ENCODE data around the gene GRIN1.

The GRIN1 gene

DNA sequence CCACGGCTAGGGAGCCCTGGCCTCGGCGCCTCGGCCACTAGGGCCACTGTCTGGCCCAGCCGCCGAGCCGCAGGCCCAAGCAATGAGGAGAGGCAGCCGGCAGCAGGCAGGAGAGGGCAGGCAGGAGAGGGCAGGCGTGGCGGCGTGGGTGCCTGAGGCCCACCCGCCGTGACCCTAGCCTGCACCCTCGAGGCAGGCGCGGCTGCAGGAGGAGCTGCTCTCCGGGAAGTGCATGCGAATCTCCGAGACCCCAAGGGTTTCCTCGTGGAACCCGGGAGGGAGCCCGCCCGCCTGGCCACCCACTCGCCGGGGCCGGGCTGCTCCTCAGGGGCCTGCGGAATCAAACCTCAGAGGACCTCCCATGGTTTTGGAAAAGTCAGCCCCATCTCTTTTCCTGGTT lies 9.3 kb downstream of the GRIN1 start:
- no peak for DNase-seq (ENCODE audit: low read depth)

DNA sequence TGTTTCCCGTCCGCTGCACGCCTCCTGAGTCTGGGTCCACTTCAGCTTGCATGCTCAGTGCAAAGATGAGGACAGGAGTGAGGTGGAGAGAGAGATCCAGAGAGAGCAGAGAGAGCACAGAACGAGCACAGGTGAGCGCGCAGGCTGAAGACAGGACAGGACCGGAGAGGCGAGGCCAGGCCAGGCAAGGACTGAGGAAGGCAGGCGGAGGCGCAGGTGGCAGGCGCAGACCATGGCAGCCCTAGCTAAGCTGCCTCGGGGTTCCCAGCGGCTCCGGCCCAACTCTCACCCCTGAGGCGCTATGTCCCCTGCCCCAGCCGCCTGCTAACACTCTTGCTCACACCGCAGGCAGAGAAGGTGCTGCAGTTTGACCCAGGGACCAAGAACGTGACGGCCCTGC lies 9.7 kb downstream of the GRIN1 start:
- no peak for DNase-seq (ENCODE audit: low read depth)

DNA sequence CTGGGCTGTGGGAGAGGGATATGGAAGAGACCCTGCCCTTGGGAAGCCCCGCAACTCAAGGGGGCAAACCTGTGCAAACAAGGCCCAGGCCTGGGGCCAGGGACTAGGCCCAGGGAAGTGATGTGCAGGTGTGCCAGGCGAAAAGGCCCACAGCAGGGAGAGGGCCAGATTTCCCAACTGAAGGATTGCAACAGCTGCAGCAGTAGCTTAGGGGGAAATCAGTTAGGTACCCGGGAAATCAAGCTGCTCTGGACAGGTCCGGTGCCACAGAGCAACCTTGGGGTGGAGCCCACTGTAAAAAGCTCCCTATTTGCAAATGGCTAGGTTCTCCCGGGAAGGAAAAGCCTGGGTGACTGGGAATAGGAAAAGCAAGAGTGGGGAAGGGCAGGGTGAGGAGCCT lies 10.4 kb downstream of the GRIN1 start:
- no peak for DNase-seq (ENCODE audit: low read depth)

DNA sequence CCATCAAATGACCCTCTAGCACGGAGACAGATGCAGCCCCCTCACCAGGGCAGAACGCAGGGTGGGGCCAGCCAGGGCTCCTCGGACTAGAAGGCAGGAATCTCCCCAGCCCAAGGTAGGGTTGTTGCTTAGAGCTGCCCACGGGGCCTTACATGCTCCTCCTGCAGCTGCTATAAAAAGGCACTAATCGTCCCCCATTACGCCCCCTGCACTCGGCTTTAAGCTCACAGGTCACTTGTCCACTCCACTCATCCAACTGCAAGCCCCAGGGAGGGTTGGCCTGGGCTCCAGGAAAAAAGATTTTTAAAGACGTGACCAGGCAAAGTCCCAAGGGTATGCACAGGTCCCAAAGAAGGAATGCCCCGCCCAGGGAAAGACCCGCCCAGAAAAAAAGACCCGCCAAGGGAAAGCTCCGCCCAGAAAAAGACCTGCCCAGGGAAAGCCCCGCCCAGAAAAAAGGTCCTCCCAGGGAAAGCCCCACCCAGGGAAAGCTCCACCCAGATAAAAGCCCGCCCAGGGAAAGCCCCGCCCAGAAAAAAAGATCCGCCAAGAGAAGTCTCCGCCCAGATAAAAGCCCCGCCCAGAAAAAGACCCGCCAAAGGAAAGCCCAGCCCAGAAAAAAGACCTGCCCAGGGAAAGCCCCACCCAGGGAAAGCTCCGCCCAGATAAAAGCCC lies 11.1 kb downstream of the GRIN1 start:
- DNase-seq (ENCODE audit: low read depth) = no peak

DNA sequence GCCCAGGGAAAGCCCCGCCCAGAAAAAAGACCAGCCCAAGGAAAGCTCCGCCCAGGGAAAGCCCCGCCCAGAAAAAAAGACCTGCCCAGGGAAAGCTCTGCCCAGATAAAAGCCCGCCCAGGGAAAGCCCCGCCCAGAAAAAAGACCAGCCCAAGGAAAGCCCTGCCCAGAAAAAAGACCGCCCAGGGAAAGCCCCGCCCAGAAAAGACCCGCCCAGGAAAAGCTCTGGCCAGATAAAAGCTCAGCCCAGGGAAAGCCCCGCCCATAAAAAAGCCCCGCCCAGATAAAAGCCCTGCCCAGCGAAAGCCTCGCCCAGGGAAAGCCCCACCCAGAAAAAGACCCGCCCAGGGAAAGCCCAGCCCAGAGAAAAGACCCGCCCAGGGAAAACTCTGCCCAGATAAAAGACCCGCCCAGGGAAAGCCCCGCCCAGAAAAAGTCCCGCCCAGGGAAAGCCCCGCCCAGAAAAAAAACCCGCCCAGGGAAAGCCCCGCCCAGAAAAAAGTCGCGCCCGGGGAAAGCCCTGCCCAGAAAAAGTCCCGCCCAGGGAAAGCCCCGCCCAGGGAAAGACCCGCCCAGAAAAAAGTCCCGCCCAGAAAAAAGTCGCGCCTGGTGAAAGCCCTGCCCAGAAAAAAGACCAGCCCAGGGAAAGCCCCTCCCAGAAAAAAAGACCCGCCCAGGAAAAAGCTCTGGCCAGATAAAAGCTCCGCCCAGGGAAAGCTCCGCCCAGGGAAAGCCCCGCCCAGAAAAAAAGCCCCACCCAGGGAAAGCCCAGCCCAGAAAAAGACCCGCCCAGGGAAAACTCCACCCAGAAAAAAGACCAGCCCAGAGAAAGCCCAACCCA lies 11.9 kb downstream of the GRIN1 start:
- no peak for DNase-seq (ENCODE audit: low read depth)

DNA sequence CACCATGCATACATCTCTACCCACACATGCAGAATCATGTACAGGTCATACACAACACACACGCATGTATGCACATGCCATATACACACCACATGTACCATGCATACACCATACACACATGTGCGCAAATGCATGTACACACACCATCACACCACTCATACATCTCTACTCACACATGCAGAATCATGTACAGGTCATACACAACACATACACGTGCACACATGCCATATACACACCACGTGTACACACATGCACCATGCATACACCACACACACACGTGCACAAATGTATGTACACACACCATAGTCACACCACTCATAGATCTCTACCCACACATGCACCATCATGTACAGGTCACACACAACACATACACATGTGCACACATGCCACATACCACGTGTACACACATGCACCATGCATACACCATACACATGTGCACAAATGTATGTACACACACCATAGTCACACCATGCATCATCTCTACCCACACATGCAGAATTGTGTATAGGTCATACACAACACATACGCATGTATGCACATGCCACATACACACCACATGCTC lies 14.0 kb downstream of the GRIN1 start:
- no peak for DNase-seq (ENCODE audit: low read depth)

DNA sequence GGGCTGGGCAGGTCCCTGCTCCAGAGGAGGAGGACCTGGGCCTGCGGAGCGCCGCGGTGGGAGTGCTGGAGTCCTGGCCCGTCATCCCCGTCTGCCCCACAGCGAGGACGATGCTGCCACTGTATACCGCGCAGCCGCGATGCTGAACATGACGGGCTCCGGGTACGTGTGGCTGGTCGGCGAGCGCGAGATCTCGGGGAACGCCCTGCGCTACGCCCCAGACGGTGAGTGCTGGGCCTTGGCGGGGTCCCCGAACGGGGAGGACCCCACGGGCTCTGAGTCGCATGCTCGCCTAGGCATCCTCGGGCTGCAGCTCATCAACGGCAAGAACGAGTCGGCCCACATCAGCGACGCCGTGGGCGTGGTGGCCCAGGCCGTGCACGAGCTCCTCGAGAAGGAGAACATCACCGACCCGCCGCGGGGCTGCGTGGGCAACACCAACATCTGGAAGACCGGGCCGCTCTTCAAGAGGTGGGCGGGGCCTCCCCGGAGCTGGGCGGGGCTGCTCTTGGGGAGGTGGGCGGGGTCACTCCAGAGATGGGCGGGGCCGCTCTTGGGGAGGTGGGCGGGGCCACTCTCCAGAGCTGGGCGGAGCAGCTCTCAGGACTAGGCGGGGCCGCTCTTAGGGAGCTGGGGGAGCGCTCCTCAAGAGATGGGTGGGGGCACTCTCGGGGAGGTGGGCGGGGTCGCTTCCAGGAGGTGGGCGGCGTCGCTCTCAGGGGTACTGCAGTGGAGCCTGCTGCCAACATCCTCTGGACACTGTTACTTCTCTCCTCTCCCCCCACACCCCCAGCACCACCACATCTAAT lies 17.8 kb downstream of the GRIN1 start:
- peak; percentile 30 for DNase-seq (ENCODE audit: low read depth)

DNA sequence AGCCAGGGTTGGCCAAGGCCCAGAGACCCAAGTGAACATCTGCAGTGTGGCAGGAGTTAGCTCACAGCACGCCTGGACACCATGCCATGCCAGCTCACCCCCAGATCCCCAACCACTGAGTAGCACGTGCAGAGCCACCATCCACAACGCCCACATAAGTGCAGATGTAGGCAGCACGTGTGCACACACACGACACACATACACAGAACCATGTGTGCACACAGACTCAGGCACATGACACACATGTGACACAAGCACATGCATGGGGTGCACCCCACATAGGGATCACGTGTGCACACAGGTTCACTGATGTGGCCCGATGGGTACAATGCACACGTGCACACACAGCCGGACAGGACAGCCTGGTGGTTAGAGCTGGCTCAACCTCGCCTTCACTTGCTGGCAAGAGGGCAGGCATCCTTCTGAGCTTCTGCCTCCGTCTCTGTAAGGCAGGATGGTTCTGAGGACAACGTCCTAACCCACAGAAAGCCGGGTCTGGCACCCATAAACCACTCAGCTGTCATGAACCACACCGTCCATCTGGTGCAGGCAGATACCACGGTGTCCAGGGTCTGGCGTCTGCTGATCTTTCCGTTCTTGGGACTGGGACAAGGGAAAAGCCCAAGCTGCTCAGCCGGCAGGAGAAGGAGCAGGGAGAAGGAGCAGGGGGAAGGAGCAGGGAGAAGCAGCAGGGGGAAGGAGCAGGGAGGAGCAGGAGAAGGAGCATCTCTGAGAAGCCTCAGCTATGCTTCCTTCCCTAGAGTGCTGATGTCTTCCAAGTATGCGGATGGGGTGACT lies 18.9 kb downstream of the GRIN1 start:
- DNase-seq (ENCODE audit: low read depth) = no peak

DNA sequence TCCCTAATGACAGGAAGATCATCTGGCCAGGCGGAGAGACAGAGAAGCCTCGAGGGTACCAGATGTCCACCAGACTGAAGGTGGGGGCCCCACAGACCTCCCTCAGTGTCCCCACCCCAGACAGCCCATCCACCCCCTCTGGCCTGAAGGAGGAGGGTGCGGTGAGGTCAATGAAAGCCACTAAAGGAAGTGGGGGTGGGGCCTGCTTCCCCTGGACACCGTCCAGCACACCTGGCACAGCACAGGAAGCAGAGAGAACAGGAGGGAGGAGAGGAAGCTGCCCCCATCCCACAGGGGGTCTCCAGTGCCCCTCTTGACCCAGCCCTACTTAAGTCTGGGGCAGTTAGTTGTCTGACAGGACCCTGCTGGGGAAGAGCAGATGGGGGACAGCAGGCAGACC lies 19.7 kb downstream of the GRIN1 start:
- DNase-seq (ENCODE audit: low read depth) = no peak

DNA sequence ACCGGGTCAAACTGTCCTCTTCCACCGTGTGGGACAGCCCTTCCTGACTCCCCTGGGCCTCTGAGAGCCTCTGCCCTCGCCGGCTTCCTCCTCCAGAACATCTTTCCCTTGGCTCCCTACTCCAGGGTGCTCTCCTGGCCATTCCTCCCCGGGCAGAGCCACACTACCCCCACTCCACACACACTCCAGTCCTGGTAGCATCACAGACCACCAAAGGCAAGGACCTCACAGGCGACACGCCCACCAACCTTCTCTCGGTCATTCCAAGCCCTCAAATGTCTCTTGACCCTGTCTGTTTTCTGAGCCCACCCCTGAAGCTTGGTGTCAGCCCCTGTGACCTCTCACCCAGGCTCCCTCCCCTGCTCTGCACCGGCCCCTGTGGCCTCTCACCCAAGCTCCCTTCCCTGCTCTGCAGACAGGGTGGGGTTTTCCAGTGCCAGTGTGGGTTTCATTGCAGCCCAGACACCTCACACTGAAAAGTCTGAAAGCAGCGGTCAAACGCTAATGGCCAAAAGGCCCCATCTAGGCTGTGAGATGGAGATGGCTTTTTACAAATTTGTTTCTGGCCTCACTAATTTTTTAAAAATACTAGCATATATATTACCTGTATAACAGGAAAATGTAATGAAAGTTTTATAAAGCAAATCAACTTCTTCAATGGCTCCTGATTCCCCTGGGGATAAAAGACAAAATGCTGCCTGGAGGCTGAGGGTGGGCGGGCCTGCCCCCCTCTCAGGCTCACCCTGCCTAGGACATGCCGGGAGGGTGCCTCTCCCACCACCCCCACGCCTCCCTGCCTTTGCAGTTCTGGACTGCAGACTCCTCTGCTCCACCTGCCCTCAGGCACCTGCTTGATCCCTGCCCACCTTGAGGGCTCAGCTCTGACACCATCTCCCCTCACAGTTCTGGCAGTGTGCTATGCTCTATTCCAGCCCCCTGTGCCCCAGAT lies 20.4 kb downstream of the GRIN1 start:
- DNase-seq (ENCODE audit: low read depth) = no peak

DNA sequence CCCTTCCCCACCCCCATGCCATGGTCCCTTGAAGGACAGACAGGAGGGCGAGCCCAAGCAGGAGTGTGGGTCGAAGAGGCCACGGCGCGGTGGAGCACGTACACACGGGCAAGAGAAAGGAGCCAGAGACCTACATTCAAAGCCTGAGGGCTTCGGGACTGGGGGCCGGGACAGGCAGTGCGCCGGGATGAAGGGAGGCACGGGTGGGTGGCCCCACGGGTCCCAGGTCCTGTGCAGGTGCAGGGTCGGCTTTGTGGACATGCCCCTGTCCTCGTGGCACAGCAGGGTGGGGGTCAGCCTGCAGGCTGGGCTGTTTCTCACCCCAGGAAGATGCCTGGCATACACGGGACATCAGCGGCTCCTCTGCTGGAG lies 21.1 kb downstream of the GRIN1 start:
- no peak for DNase-seq (ENCODE audit: low read depth)

DNA sequence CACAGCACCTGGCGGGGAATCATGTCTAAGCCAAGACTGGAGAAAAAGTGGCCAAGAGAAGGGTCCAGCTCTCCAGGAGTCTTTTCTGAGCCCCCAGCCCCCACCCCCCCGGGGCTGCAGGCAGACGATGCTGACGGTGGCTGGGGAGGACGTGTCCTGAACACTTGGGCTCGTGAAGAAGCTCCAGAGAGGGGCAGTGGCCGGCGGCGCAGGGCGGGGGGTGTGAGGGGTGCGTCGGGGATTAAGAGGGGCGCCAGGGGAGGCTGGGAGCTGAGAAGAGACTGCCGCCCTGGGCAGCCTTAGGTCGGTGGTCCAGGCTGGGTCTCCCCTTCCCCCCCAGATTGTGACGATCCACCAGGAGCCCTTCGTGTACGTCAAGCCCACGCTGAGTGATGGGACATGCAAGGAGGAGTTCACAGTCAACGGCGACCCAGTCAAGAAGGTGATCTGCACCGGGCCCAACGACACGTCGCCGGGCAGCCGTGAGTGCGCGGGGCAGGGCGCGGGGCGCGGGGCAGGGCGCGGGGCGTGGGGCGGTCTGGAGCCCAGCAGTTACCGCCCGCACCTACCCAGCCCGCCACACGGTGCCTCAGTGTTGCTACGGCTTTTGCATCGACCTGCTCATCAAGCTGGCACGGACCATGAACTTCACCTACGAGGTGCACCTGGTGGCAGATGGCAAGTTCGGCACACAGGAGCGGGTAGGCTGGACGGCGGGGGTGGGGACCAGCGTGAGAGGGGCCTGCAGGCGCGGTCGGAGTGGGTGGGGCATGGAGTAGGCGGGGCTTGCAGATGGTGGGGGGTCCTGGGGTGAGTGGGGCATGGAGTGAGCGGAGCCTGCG lies 22.0 kb downstream of the GRIN1 start:
- no peak for DNase-seq (ENCODE audit: low read depth)

DNA sequence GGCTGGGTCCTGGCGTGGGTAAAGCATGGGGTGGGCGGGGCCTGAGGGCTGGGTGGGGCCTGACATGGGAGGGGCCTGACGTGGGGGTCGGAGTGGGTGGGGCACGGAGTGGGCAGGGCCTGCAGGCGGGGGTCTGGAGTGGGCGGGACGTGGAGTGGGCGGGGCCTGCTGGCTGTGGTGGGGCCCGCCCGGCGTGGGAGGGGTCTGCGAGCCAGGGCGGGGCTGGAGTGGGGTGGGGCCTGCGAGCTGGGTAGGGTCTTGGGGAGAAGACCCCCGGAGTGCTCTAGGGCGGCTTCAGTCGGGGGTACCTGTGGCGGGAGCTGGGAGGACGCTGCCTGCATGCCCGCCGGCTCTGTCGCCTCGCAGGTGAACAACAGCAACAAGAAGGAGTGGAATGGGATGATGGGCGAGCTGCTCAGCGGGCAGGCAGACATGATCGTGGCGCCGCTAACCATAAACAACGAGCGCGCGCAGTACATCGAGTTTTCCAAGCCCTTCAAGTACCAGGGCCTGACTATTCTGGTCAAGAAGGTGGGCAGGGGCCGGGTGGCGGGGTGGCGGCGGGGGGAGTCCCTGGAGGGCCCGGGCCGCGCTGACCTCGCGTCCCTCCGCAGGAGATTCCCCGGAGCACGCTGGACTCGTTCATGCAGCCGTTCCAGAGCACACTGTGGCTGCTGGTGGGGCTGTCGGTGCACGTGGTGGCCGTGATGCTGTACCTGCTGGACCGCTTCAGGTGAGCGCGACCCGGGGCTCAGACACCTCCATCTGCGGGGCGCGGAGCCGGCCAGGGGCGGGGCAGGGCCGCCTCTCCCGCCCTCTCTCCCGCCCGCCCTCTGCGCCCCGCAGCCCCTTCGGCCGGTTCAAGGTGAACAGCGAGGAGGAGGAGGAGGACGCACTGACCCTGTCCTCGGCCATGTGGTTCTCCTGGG lies 22.9 kb downstream of the GRIN1 start:
- DNase-seq (ENCODE audit: low read depth) = no peak

DNA sequence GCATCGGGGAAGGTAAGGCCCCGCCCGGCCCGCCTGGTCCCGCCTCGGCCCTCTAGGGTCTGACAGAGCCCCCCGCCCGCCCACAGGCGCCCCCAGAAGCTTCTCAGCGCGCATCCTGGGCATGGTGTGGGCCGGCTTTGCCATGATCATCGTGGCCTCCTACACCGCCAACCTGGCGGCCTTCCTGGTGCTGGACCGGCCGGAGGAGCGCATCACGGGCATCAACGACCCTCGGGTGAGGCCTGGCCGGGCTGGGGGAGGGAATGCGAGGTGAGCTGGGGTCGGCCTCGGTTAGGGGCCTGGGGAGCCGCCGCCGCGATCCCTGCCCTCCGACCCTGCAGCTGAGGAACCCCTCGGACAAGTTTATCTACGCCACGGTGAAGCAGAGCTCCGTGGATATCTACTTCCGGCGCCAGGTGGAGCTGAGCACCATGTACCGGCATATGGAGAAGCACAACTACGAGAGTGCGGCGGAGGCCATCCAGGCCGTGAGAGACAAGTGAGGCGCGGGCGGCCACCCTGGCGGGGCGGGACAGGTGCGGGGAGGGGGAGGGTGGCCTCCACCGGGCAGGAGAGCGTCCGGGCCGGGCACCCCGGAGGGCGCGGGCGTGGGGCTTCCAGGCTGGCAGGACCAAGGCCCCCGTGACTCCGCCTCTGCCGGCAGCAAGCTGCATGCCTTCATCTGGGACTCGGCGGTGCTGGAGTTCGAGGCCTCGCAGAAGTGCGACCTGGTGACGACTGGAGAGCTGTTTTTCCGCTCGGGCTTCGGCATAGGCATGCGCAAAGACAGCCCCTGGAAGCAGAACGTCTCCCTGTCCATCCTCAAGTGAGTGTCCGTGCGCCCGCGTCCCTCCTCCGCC lies 23.8 kb downstream of the GRIN1 start:
- no peak for DNase-seq (ENCODE audit: low read depth)

DNA sequence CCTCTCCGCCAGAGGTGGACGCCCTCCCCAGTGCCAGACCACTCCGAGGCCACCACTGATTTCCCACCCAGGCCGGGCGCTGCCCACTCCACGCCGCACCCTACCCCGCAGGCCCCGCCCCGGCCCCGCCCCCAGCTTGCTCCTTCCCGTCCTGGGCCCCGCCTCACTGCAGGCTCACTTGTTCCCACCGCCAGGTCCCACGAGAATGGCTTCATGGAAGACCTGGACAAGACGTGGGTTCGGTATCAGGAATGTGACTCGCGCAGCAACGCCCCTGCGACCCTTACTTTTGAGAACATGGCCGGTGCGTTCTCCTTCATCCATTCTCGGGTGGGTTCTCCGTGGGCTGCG lies 24.4 kb downstream of the GRIN1 start:
- DNase-seq (ENCODE audit: low read depth) = no peak

DNA sequence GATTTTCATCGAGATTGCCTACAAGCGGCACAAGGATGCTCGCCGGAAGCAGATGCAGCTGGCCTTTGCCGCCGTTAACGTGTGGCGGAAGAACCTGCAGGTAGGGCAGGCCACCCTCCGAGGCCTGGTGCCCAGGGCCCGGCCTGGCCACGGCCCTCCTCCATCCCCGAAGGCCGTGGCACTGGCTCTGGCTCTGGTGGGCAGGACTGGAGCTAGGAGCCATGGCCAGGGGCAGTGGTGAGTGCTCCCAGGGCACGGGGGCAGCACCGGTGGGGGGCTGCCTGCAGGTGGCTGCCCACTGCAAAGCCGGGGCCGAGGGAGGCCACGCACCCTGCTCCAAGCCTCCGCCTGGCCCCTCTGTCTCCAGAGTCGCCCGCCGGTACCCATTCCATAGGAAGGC lies 24.9 kb downstream of the GRIN1 start:
- no peak for DNase-seq (ENCODE audit: low read depth)

DNA sequence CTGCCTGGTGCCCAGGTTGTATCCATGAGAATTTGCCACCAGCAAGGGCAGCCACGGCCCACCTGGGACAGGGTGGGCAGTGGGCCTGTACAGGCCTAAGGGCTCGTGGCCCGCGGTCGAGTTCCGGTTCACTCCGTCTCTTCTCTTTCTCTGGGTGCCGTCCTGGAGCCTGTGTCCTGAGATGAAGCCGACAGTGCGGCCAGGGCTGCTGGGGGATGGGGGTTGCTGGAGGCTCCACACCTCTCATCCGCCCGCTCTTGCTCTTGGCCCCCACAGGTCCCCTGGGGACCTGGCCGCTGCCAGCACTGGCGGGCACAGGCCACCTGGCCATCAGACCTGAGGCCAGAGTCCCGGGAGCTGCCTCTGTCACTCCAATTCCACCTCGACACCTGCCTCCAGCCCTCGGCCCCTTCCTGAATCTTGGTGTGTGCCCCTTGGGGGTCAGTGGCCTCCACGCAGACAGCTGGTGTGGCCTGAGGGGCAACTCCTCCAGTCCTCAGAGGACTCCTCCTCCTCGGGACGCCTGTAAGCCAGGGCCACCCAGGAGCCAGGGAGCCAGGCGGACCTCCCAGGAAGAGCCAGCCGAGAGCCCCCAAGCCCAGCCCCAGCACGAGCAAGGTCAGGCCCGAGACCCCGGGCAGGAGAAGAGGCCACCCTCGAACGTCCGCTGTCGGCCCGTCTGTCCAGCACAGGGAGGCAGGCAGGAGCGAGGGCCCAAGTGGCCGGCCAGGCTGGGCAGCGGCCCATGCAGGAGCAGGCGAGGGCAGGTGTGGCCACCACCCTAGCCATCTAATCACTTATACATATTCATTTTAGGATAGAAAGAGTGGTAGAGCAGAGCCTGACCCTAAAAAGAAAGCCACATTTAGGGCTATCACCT lies 25.7 kb downstream of the GRIN1 start:
- no peak for DNase-seq (ENCODE audit: low read depth)

Measured in stimulated activated CD8-positive, alpha-beta memory T cell treated with anti-CD3 and anti-CD28 coated beads, Interleukin-12 subunit alpha, Interleukin-12 subunit beta, amount 100 ng/mL, for 1 hour (primary cell).